Measurements from ENCODE around the gene NDNF. TPM values are rescaled to one million over a fixed set of nuclear protein-coding genes. Genes with fewer than 3 reads are reported as not detected.

NDNF gene
- total RNA-seq, 3 donors from 2014 or later: 9.0 to 11.8 (median 10.3) TPM

GRCh38 chr4:121053601-121054143, 18.7 kb downstream of the NDNF start:
- no peak for TF ChIP-seq CTCF (IDR thresholded peaks at IDR 0.05)
- H3K4me3 ChIP-seq: no peak overlapping the region
- ATAC-seq: peak; percentile 79
- intact Hi-C loops (cut with DNase I, micrococcal nuclease): no loop called here
- no peaks in the 10 kb centered on the region for H3K36me3 ChIP-seq (ENCODE audit: low read depth)
- peak; percentile 48 to 53 (median 50) for DNase-seq
- H3K4me1 ChIP-seq (ENCODE audit: low read depth): peaks cover 5% of the 10 kb centered on the region
- no peaks in the 10 kb centered on the region for H3K9me3 ChIP-seq

- no peak for DNase-seq
Measured at GRCh38 chr4:121050300-121050699, 22.0 kb downstream of the NDNF start.

GRCh38 chr4:121049072-121049599, 23.2 kb downstream of the NDNF start:
- no peak for TF ChIP-seq CTCF (IDR thresholded peaks at IDR 0.05)
- ATAC-seq (peak; percentile 52), DNase-seq (no peak)
- intact Hi-C loops (cut with DNase I, micrococcal nuclease): no loop called here
- peaks cover 5% of the 10 kb centered on the region for H3K4me1 ChIP-seq (ENCODE audit: low read depth)
- no peaks in the 10 kb centered on the region for H3K9me3 ChIP-seq
- no peak overlapping the region for H3K4me3 ChIP-seq
- H3K36me3 ChIP-seq (ENCODE audit: low read depth): no peaks in the 10 kb centered on the region

More at GRCh38 chr4:121050300-121050699, 22.0 kb downstream of the NDNF start:
- TF ChIP-seq CTCF (IDR thresholded peaks at IDR 0.05): no peak
- intact Hi-C loops (cut with DNase I, micrococcal nuclease): no loop called here
- H3K4me1 ChIP-seq (ENCODE audit: low read depth): peaks cover 5% of the 10 kb centered on the region
- ATAC-seq: peak; percentile 51
- no peaks in the 10 kb centered on the region for H3K9me3 ChIP-seq
- H3K36me3 ChIP-seq (ENCODE audit: low read depth): no peaks in the 10 kb centered on the region
- H3K4me3 ChIP-seq: no peak overlapping the region

DNA sequence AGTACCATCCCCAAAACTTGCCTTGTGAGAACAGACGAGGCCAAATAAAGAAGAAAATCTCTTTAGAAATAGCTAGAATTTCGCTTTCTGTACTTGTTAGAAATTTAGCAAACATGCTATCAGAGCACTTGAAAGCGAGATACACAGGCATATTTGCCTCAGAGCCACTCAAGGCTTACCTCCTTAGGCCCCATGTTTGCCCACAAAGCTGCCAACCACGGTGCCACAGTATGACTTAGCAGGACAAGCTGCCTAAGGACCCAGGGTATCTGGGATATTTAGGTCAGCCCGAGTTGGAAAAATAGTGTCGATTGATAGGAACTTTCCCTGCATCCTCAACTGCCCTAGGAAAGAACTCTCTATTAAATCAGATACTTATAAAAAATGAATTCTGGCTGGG, 24.2 kb downstream of the NDNF start:
- Histone ChIP-seq H3K9me3 (no peaks in the 10 kb centered on the region), H3K4me3 (no peak overlapping the region), H3K36me3 (ENCODE audit: low read depth) (no peaks in the 10 kb centered on the region), H3K4me1 (ENCODE audit: low read depth) (no peaks in the 10 kb centered on the region)
- no peak for TF ChIP-seq CTCF (IDR thresholded peaks at IDR 0.05)
- intact Hi-C loops (cut with DNase I, micrococcal nuclease): no loop called here
- DNase-seq (no peak), ATAC-seq (no peak)

- Histone ChIP-seq H3K36me3 (ENCODE audit: low read depth) (no peaks in the 10 kb centered on the region), H3K4me1 (ENCODE audit: low read depth) (no peaks in the 10 kb centered on the region), H3K9me3 (no peaks in the 10 kb centered on the region), H3K4me3 (no peak overlapping the region)
- TF ChIP-seq CTCF (IDR thresholded peaks at IDR 0.05): no peak
- DNase-seq: no peak
- intact Hi-C loops (cut with DNase I, micrococcal nuclease): no loop called here
- no peak for ATAC-seq
Measured at GRCh38 chr4:121041307-121042090, 30.8 kb downstream of the NDNF start.
